ENCODE data around the gene FRMD7.

The FRMD7 gene

GRCh38 chrX:132041015-132041414, 86.8 kb downstream of the FRMD7 start:
- Mint-ChIP-seq H3K4me1 (peaks cover 16% of the 10 kb centered on the region), H3K27ac (no peak overlapping the region), H3K36me3 (peaks cover 1% of the 10 kb centered on the region), H3K27me3 (no peaks in the 10 kb centered on the region), H3K4me3 (no peak overlapping the region), H3K9me3 (no peaks in the 10 kb centered on the region)
- no peak for DNase-seq (ENCODE audit: low spot score in 2 of 2)
- no peak for ATAC-seq (ENCODE audit: low read depth)

GRCh38 chrX:132040066-132040465, 87.8 kb downstream of the FRMD7 start:
- DNase-seq (ENCODE audit: low spot score in 2 of 2): no peak
- Mint-ChIP-seq H3K27me3 (no peaks in the 10 kb centered on the region), H3K4me3 (no peak overlapping the region), H3K4me1 (peaks cover 19% of the 10 kb centered on the region), H3K36me3 (no peaks in the 10 kb centered on the region), H3K9me3 (no peaks in the 10 kb centered on the region), H3K27ac (no peak overlapping the region)
- no peak for ATAC-seq (ENCODE audit: low read depth)

- no peak overlapping the region for H3K27ac Mint-ChIP-seq
- no peaks in the 10 kb centered on the region for H3K27me3 Mint-ChIP-seq
- no peaks in the 10 kb centered on the region for H3K9me3 Mint-ChIP-seq
- DNase-seq (ENCODE audit: low spot score in 2 of 2) (no peak), ATAC-seq (ENCODE audit: low read depth) (no peak)
- H3K36me3 Mint-ChIP-seq: no peaks in the 10 kb centered on the region
- peaks cover 25% of the 10 kb centered on the region for H3K4me1 Mint-ChIP-seq
- H3K4me3 Mint-ChIP-seq: no peak overlapping the region
These were observed 90.3 kb downstream of the FRMD7 start for GRCh38 chrX:132037479-132037993.

- H3K27ac Mint-ChIP-seq: no peak overlapping the region
- peaks cover 33% of the 10 kb centered on the region for H3K4me1 Mint-ChIP-seq
- no peaks in the 10 kb centered on the region for H3K9me3 Mint-ChIP-seq
- no peaks in the 10 kb centered on the region for H3K27me3 Mint-ChIP-seq
- H3K4me3 Mint-ChIP-seq: no peak overlapping the region
- ATAC-seq (ENCODE audit: low read depth) (no peak), DNase-seq (ENCODE audit: low spot score in 2 of 2) (no peak)
- peaks cover 3% of the 10 kb centered on the region for H3K36me3 Mint-ChIP-seq
These were observed 93.2 kb downstream of the FRMD7 start for GRCh38 chrX:132034648-132035047.

- no peak overlapping the region for H3K4me3 Mint-ChIP-seq
- H3K9me3 Mint-ChIP-seq: no peaks in the 10 kb centered on the region
- peaks cover 6% of the 10 kb centered on the region for H3K36me3 Mint-ChIP-seq
- no peak overlapping the region for H3K27ac Mint-ChIP-seq
- no peak for DNase-seq (ENCODE audit: low spot score in 2 of 2)
- no peak for ATAC-seq (ENCODE audit: low read depth)
- no peaks in the 10 kb centered on the region for H3K27me3 Mint-ChIP-seq
- H3K4me1 Mint-ChIP-seq: peaks cover 45% of the 10 kb centered on the region
These were observed 94.7 kb downstream of the FRMD7 start for GRCh38 chrX:132033166-132033565.

GRCh38 chrX:132031867-132032266, 96.0 kb downstream of the FRMD7 start:
- Mint-ChIP-seq H3K27ac (no peak overlapping the region), H3K4me1 (peaks cover 47% of the 10 kb centered on the region), H3K9me3 (no peaks in the 10 kb centered on the region), H3K27me3 (no peaks in the 10 kb centered on the region), H3K4me3 (no peak overlapping the region), H3K36me3 (peaks cover 9% of the 10 kb centered on the region)
- no peak for ATAC-seq (ENCODE audit: low read depth)
- DNase-seq (ENCODE audit: low spot score in 2 of 2): no peak

GRCh38 chrX:132030264-132030663, 97.6 kb downstream of the FRMD7 start:
- peaks cover 43% of the 10 kb centered on the region for H3K4me1 Mint-ChIP-seq

More at GRCh38 chrX:132030264-132030663, 97.6 kb downstream of the FRMD7 start:
- Mint-ChIP-seq H3K4me3 (no peak overlapping the region), H3K9me3 (no peaks in the 10 kb centered on the region), H3K27ac (no peak overlapping the region), H3K36me3 (peaks cover 9% of the 10 kb centered on the region), H3K27me3 (no peaks in the 10 kb centered on the region)
- no peak for ATAC-seq (ENCODE audit: low read depth)
- DNase-seq (ENCODE audit: low spot score in 2 of 2): no peak
